ENCODE results near the gene CNTLN. TPM values are rescaled to one million over a fixed set of nuclear protein-coding genes. Genes with fewer than 3 reads are reported as not detected.
"Not testable (repeated sequence)": the region's sequence is repeated elsewhere in the genome, so short reads cannot be mapped to it uniquely, and the experiment has no call there.

The CNTLN gene
- total RNA-seq, 1 donor from 2014 or later: 10.1 TPM

GRCh38 chr9:17519761-17520160 lies 384.9 kb downstream of the CNTLN start:
- Histone ChIP-seq H3K4me3 (no peak overlapping the region), H3F3A (ENCODE audit: low read depth) (no peaks in the 10 kb centered on the region), H3K27me3 (no peaks in the 10 kb centered on the region), H3K9ac (no peak overlapping the region), H3K4me1 (peaks cover 18% of the 10 kb centered on the region), H2AFZ (replicated peaks) (peak overlapping the region; percentile 82), H3K9me3 (ENCODE audit: low read depth) (no peaks in the 10 kb centered on the region), H3K4me2 (peak overlapping the region; percentile 30), H4K20me1 (ENCODE audit: low read depth) (no peaks in the 10 kb centered on the region), H3K79me2 (ENCODE audit: low read depth) (no peaks in the 10 kb centered on the region), H3K36me3 (no peaks in the 10 kb centered on the region), H3K27ac (no peak overlapping the region)
- H3K9me3 Mint-ChIP-seq: peaks cover 3% of the 10 kb centered on the region
- peaks cover 2% of the 10 kb centered on the region for H3K27me3 Mint-ChIP-seq (ENCODE audit: insufficient read depth, low read depth)
- H3K36me3 Mint-ChIP-seq: no peaks in the 10 kb centered on the region
- H3K4me1 Mint-ChIP-seq: peaks cover 39% of the 10 kb centered on the region
- no peak overlapping the region for H3K4me3 Mint-ChIP-seq
- no peak for DNase-seq (ENCODE audit: low spot score)
- TF ChIP-seq CTCF (IDR thresholded peaks at IDR 0.05): no peak
- TF ChIP-seq EZH2 (IDR thresholded peaks at IDR 0.05): no peak
- TF ChIP-seq EZH2phosphoT487 (IDR thresholded peaks at IDR 0.05): no peak
- peak overlapping the region; percentile 95 for H3K27ac Mint-ChIP-seq

GRCh38 chr9:17520268-17521064 lies 385.6 kb downstream of the CNTLN start:
- H3K27ac Mint-ChIP-seq: peak overlapping the region; percentile 95
- Histone ChIP-seq H3K4me2 (peak overlapping the region; percentile 30), H3F3A (ENCODE audit: low read depth) (no peaks in the 10 kb centered on the region), H3K9me3 (ENCODE audit: low read depth) (no peaks in the 10 kb centered on the region), H3K27me3 (no peaks in the 10 kb centered on the region), H2AFZ (replicated peaks) (peak overlapping the region; percentile 82), H4K20me1 (ENCODE audit: low read depth) (no peaks in the 10 kb centered on the region), H3K4me1 (peaks cover 18% of the 10 kb centered on the region), H3K36me3 (no peaks in the 10 kb centered on the region), H3K27ac (no peak overlapping the region), H3K9ac (no peak overlapping the region), H3K79me2 (ENCODE audit: low read depth) (no peaks in the 10 kb centered on the region), H3K4me3 (no peak overlapping the region)
- H3K4me3 Mint-ChIP-seq: no peak overlapping the region
- peaks cover 2% of the 10 kb centered on the region for H3K27me3 Mint-ChIP-seq (ENCODE audit: insufficient read depth, low read depth)
- peak; percentile 31 for DNase-seq (ENCODE audit: low spot score)
- H3K9me3 Mint-ChIP-seq: peaks cover 3% of the 10 kb centered on the region
- no peaks in the 10 kb centered on the region for H3K36me3 Mint-ChIP-seq
- peaks cover 43% of the 10 kb centered on the region for H3K4me1 Mint-ChIP-seq
- TF ChIP-seq CTCF (IDR thresholded peaks at IDR 0.05): peak; percentile 19
- no peak for TF ChIP-seq EZH2 (IDR thresholded peaks at IDR 0.05)
- no peak for TF ChIP-seq EZH2phosphoT487 (IDR thresholded peaks at IDR 0.05)

GRCh38 chr9:17521100-17521855 lies 386.4 kb downstream of the CNTLN start:
- peaks cover 3% of the 10 kb centered on the region for H3K9me3 Mint-ChIP-seq
- Histone ChIP-seq H2AFZ (replicated peaks) (no peak overlapping the region), H3K27me3 (no peaks in the 10 kb centered on the region), H3K4me1 (peaks cover 18% of the 10 kb centered on the region), H3K9me3 (ENCODE audit: low read depth) (no peaks in the 10 kb centered on the region), H3K4me2 (peak overlapping the region; percentile 30), H3K9ac (no peak overlapping the region), H3F3A (ENCODE audit: low read depth) (no peaks in the 10 kb centered on the region), H3K27ac (no peak overlapping the region), H4K20me1 (ENCODE audit: low read depth) (no peaks in the 10 kb centered on the region), H3K36me3 (no peaks in the 10 kb centered on the region), H3K4me3 (no peak overlapping the region), H3K79me2 (ENCODE audit: low read depth) (no peaks in the 10 kb centered on the region)
- no peaks in the 10 kb centered on the region for H3K36me3 Mint-ChIP-seq
- no peak overlapping the region for H3K4me3 Mint-ChIP-seq
- peak overlapping the region; percentile 95 for H3K27ac Mint-ChIP-seq
- TF ChIP-seq CTCF (IDR thresholded peaks at IDR 0.05): no peak
- no peak for TF ChIP-seq EZH2phosphoT487 (IDR thresholded peaks at IDR 0.05)
- no peak for TF ChIP-seq EZH2 (IDR thresholded peaks at IDR 0.05)
- H3K4me1 Mint-ChIP-seq: peaks cover 43% of the 10 kb centered on the region
- peaks cover 2% of the 10 kb centered on the region for H3K27me3 Mint-ChIP-seq (ENCODE audit: insufficient read depth, low read depth)
- no peak for DNase-seq (ENCODE audit: low spot score)

- H2AFZ ChIP-seq (replicated peaks); H3K79me2 ChIP-seq (ENCODE audit: low read depth); H3K9me3 Mint-ChIP-seq; DNase-seq (ENCODE audit: low spot score); H3K9me3 ChIP-seq (ENCODE audit: low read depth); H3K36me3 Mint-ChIP-seq; H3K27ac ChIP-seq; H3K4me3 Mint-ChIP-seq; H3K4me1 ChIP-seq; H4K20me1 ChIP-seq (ENCODE audit: low read depth); H3K4me2 ChIP-seq; H3F3A ChIP-seq (ENCODE audit: low read depth); H3K27me3 Mint-ChIP-seq (ENCODE audit: insufficient read depth, low read depth); H3K27me3 ChIP-seq; H3K9ac ChIP-seq; H3K27ac Mint-ChIP-seq; H3K4me3 ChIP-seq; H3K36me3 ChIP-seq: not testable (repeated sequence)
- H3K4me1 Mint-ChIP-seq: peaks cover 14% of the 10 kb centered on the region
Observed at GRCh38 chr9:17526726-17527125, 391.9 kb downstream of the CNTLN start.
